ENCODE data around the gene MS4A8.
"Not testable (repeated sequence)": the region's sequence is repeated elsewhere in the genome, so short reads cannot be mapped to it uniquely, and the experiment has no call there.

Gene MS4A8

DNA sequence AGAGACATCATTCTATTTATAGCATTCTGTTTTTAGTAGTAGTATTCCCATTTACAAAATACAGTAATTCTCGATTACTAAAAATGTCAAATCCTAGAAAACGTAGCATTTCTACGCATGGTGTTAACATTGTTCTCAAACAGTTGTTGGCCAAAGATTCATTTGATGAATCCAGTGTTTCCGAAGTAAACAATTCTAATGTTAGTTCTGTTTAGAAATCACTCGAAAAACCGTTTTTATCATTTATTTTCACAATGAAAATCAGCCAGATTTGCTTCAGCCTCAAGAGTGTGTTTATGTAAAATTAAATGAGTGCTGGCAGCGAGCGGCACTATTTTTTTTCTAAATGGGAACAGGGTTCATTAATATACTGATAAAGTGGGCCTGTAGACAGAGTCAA is 32.2 kb downstream of the MS4A8 start:
- DNase-seq = no peak

DNA sequence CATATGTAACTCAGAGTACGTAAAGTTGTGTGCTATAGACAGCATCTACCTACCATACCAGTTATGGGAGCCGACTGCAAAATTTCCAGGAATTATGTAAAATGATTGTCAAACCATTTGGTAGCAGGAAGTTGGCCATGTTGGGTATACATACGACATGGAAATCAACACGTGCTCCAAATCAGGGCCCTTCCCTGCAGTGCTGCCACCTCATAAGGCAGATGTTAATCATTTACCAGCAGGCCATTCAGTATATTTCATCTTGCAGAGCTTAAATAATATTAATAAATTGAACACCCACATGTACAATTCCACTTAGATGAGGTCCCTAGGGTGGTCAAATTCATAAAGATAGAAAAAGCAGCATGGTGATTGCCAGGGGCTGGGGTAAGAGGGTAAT is 34.9 kb downstream of the MS4A8 start:
- no peak for DNase-seq

DNA sequence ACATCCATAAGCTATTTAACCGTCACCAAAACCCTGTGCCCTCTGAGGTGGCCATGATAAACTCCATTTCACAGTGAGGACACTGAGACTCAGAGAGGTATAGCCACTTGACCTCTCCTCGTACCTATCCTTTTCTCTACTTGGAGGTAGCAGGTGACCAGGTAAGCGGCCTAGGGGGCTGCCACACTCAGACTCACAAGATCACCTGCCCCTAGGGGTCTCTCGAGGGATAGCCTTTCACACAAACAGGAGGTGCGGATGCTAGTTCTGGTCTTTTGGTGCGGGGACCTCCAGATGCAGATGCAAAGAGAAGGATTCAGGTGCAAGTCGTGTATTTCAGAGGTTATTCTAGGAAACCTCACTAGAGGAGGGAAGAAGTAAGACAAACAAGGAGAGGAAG is 39.7 kb downstream of the MS4A8 start:
- no peak for DNase-seq

DNA sequence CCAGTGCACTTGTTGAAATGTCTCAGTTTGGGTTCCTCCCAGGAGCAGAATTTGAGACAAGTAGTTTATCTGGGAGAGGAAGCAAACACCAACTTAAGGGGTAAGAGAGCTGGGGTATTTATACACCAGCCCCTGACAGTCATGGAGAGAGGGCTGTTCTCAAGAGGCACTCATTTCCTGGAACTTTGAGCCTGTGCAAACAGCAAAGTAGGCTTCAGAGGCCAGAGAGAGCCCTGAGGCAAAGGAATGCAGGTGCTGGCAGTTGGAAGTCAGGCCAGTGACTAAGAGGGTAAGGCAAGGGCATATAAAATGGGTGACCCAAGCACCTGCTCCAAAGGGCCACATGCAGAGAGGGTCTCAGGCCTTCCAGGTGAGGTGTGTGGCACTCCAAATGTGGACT is 41.2 kb downstream of the MS4A8 start:
- no peak for DNase-seq

DNA sequence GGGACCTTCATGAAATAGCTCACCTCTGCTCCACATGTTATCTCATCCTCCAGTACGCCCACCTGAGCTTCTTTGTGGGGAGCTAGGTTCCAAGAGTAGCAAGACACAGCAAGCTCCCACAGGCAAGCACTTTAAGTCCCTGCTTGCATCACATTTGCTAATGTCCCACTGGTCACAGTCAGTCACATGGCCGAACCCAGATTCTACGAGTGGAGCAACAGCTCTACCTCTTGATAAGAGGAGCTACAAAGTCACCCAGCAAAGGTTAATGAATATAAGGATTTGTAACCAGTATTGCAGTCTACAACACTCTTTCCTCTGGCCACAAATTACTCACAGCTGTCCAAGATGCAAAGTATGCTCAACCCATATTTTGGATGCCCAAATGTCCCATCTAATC is 42.0 kb downstream of the MS4A8 start:
- no peak for DNase-seq

DNA sequence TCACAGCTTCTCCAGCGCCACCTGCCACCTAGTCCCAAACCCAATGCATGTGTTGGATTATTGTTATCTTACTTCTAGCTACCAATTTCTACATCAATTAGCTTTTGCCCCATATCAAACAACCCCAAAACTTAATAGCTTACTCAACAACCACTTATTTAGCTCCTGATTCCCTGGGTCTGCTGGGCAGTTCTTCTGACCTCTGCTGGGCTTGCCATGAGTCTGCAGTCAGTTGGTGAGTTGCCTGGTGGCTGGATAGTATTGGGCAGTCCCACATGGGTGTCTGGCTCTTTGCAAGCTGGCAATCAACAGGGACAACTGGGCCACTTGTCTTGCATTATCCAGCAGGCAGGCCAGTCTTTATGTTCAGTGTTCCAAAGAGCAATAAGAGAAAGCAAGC is 43.6 kb downstream of the MS4A8 start:
- DNase-seq = no peak

DNA sequence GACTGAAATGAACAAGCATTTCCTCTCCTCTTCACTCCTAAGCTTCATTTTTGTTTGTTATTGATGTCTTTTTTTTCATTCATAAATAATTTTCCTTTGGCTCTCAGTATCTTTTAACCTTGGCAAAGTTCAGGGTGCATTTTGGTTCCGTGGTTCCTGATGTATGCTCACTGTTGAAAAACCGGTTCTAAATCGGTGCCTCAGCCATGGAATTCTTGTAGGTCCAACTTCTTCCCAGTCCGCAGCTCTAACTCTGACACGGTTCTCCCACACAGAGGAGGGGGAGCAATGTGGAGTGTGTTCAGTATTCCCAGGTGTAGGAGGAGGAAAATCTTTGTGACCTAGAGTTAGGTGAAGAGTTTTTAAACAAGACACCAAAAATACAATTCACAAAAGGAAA is 44.7 kb downstream of the MS4A8 start:
- DNase-seq = no peak

DNA sequence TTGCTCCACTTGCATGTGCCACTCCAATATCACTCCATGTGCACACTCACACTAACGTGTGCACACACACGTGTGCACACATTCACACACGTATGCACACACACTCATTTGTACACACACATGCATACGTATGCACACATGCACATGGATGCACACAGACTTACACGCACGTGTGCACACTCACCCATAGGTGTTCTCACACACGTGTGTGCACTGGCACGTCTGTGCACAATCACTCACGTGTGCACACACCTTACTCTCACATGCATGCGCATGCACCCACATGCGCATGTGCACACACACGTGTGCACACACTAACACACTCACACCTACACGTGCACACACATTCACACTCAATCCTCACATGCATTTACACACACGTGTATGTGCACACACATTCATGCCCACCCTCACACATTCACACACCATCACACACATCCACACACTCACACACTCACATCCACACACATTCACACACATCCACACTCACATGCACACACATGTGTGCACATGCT is 48.0 kb downstream of the MS4A8 start:
- no peak for DNase-seq

DNA sequence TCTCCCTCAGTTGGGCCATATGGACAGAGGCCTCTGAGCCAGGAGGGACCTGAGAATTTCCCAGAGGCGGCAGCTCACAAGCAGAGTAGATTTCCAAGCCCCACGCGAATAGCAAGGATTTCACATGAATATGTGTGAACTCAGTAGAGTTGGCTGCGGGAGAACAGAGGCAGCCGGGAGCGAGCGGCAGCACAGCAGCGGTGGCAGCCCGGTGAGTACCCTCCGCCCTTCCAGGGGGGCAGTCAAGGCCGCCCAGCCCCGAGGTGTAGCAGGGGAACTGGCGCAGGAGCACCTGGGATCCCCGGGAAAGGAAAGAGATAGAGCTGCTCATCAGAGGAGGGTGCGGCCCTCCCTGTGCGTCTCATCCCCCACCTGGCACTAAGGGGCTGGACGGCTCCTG is 48.8 kb downstream of the MS4A8 start:
- DNase-seq = no peak

DNA sequence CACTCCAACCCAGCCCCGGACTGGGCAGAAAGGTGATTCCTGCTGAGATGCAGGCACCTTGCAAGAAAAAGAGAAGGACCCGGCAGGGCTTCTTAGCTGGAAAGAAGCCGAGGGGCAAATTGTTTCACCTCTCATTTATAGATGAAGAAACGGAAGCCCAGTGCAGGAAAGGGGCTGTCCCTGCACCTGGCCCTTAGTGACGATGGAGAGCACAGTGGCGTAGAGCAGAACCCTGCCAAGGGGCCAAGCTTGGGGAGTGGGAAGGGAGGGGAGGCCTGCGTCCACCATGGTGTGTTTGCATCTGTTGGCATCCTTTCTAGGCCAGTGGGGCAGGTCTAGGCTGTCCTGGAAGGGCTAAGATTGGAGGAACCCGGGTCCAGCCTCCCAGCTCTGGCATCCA is 49.4 kb downstream of the MS4A8 start:
- DNase-seq = no peak

DNA sequence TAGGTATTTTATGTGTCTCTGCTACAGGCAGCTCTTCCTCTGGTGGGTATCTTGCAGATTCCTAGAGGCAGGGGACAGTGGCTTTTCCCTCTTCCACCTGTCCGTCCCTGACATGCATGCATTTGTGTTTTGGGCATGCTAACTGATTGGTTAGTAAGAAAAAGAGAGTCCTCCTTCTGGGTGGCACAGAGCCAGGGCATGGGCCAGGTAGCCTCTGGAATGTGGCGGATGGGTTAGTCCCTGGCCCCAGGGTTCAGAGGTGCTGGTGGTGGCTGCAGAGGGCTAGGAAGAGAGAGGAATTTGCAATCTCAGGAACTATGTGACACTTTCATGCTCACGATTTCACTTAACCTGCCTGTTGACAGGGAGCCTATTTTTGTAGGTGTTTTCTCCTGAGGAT is 51.5 kb downstream of the MS4A8 start:
- DNase-seq = no peak

DNA sequence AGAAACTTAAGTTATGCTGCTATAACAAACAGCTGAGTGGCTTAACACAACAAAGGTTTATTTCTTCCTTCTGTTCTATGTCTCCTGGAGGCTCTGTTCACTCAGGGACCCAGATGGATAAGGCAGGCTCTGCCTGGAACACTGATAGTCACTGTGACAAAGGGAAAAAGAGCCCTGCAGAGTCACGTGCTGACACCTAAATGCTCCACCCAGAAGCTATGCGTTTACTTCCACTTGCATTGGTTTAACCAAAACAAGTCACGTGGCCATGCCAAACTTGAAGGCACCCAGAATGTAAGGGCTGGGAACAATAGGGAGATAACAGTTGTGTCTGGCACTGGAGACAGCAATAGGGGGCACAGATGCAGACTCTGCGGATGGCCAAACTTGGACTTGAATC is 53.9 kb downstream of the MS4A8 start:
- DNase-seq = no peak

DNA sequence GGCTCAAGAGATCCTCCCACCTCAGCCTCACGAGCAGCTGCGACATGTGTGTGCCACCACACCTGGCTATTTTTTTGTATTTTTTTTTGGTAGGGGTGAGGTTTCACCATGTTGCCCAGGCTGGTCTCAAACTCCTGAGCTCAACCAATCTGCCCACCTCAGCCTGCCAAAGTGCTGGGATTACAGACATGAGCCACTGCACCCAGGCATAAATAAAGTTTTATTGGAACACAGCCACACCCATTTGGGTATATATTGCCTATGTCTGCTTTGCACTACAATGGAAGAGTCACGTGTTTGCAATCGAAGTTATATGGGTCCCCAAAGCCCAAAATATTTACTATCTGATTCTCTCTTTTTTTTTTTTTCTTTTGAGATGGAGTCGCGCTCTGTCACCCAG is 55.5 kb downstream of the MS4A8 start:
- DNase-seq = no peak

DNA sequence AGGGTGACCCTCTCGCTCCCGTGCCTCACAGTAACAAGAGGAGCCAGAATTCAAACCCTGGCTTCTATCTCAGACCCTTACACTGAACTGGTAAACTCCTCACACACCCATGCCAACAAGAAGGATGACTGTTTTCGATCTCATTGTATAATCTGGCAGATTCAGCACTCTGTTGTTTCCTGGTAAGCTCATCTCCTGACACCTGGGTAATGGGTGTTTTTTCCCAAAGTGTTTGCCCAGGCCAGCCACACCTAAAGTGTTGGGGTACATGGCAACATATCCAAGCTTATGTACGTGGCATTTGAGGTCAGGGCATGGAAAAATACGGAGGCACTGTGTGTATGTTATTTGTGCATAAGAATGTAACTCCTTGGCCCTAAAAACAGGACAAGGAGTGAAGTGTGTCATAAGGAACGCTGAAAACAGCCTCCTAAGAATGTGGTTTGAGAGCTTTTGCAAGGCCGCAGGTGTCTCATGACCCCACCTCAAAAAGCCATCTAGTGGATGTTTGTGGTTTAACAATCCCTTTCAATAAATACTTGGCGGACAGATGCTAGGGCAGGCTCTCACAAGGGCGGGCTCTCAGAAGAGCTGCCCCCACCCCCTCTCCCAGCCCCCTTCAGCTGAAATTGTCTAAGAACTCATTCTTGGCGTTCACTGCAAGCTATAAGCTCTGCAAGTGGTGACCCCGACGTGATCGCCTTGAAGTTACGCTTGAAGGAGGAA is 57.1 kb downstream of the MS4A8 start, which contains the start of gene MS4A15:
Gene MS4A15, plus strand, starts transcription at position 561 of the 726 bp plus-strand sequence. CDS start 6,867 bp downstream, outside the sequence.
- DNase-seq = peak; percentile 3

DNA sequence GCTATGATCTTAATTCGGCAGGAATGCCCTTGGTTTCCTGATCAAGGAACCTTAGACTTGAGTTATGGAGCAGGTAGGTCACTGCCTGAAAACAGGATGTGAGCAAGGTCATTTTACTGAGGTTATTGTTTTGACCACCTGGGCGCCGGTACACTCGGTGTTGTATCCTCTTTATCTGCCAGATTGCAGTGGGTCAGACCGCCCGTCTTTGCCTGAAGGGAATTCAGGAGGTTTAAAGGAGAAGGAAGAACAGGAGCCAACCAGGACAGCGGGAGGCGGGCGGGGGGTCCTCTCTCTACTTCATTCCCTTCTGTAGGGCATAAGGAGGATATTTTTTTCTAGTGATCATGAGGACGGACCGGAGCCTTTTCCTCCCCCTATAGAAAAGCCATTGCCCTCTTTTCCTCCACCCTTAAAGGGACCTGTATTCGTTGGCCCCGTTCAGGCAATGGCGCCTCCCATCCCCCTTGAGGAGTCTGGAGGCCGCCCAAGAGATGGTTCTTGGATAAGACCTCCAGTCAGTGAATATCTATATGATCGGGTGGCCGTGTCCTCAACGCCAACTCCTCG is 57.9 kb downstream of the MS4A8 start:
- no peak for DNase-seq

DNA sequence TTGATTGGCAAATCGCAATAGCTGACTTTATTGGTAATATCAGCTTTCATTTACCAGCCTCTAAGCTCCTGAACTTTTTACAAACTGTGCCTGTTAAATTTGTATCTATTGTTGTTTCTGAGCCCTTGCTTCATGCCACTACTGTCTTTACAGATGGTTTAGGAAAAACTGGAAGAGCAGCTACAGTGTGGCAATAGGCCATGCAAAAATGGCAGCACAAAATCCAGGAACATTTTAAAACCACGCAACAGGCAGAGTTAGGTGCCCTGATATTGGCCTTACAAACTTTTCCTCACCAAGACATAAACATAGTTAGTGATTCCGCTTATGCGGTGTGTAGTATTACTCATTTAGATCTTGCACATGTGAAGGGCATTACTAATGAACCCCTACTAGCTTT is 59.3 kb downstream of the MS4A8 start:
- not testable (repeated sequence) for DNase-seq

DNA sequence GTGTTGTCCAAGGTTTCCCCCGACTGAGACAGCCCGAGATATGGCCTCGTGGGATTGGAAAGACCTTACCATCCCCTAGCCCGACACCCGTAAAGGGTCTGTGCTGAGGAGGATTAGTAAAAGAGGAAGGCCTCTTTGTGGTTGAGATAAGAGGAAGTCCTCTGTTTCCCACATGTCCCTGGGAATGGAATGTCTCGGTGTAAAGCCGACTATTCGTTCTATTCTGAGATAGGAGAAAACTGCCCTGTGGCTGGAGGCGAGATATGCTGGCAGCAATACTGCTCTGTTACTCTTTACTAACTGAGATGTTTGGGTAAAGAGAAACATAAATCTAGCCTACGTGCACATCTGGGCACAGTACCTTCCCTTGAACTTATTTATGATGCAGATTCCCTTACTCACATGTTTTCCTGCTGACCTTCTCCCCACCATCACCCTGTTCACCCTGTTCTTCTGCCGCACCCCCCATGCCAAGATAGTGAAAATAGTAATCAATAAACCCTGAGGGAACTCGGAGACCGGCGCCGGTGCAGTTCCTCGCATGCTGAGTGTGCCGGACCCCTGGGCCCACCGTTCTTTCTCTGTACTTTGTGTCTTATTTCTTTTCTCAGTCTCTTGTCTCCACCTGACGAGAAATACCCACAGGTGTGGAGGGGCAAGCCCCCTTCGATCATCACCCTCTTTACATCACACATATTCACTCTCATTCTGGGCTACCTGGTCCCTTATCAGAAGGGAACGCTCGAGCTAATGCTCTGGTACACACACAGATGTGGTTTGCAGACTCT is 60.2 kb downstream of the MS4A8 start:
- DNase-seq = not testable (repeated sequence)

DNA sequence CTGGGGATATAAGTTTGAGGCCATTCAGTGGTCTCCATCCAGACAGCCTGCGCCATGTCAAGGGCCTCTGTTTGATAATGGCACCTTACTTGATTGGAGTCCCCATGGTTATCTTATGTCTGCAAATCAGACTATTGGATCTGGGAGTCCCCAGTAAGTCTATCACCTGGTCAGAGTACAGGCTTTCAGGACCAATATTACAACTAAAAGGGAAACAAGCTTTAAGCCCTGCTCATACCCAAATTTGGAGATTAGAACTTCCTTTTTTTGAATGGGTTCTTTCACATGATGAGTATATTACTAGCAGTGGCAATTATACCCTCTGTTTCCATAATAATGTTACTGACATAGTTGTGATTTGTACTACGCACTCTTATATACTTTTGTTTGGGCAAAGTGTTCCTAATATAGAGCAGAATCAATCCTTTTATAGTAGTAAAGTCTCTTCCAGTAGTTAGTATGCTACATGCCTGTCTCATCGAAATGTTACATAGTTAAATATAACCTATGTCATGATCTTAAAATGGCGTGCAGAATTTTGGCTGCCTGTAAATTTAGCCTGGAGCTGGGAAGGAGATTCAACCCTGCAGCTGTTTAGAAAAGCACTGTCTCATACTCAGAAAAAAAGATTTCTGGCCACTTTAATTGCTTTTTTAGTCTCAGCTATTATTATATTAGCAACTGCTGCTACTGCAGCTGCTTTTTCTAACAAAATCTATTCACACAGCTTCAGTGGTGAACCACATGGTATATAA is 62.2 kb downstream of the MS4A8 start:
- DNase-seq = no peak

DNA sequence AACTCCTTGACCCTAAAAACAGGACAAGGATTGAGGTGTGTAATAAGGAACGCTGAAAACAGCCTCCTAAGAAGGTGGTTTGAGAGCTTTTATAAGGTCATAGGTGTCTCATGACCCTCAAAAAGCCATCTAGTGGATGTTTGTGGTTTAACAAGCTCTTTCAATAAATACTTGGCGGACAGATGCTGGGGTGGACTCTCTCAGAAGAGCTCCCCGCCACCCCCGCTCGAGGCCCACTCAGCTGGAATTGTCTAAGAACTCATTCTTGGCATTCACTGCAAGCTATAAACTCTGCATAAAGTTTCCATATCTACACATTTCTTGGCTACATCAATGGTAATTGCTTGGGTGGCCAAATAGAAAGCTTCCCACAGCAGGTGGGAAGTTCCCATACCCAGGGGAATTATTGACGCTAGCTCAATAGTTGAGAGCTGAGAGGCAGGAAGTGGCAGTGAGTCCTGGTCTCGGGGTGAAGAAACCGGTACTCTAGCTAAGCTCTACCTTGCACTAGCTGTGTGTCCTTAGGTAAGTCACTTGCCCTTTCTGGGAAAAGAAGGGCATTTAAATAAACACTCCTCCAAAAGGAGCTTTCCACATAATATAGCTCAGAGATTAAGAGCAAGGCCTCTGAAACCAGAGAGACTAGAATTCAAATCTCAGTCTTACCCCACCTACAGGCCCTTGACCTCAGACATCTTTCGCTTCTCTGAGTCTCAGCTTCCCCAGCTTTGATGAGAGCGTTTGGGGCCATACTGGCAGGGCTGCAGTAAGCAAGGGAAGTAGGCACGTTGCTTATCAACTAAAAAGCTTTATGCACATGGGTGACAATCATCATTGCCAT is 63.7 kb downstream of the MS4A8 start:
- no peak for DNase-seq

DNA sequence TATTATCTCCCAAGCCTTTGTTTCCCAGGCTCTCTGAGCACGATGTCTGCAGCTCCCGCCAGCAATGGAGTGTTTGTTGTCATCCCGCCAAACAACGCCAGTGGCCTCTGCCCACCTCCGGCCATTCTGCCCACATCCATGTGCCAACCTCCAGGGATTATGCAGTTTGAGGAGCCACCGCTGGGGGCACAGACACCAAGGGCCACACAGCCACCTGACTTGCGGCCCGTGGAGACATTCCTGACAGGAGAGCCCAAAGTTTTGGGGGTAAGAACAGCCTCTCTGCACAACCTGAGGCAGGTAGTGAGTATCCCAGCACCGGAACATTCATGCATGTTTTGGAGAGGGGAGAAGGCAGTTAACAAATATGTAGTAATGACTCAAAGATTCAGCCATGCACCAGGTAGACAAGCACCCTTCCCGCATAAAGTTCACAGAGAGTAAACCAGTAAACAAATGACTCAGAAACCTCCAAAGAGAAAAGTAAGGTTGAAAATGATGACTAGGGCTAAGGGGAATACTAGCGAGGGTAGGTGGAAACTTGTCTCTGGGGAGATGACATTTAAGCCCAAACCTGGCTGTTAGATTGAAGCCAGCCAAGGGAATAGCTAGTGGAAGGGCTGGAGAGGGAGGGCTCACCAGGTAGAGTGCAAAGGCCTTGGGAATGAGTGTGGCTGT is 64.4 kb downstream of the MS4A8 start:
- DNase-seq = no peak

DNA sequence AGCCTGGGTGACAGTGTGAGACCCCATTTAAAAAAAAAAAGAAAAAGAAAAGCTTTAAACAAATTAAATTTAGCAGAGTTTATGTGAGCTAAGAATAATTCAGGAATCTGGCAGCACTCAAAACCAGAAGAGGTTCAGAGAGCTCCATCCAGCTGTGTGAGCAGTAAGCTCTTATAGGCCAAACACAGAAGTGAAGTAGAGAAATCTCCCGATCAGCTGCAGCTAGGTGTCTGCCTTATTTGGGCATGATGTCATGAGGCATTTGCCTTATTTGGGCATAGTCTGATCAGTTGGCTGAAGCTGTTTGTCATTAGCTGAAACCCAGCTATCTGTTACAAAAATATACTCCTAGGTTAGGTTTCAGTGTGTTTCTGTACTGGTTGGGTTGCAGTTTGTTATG is 65.5 kb downstream of the MS4A8 start:
- no peak for DNase-seq

DNA sequence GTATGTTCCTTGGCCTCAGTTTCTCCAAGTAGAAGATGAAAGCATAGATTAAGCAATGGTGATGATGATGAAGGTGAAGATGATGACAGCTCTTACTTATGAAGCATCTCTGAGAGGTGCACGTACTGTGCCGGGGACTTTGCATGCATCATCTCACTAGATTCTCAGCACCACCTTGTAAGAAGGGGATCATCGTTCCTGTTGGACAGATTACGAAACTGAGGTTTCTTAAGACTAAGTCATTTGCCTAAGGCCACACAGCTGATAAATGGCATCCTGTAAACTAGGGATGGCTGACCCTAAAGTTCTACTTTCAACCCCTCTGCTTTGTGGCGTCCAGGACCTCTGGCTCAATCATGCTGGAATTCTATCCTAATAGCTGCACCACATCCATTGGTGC is 65.9 kb downstream of the MS4A8 start:
- no peak for DNase-seq

All from CD4-positive, alpha-beta T cell treated with Interleukin-17A for 1 hour (primary cell).